Colonic mucosa (tissue), 4 donors: ENCODE data around the gene EFCAB12. TPM values are rescaled to one million over a fixed set of nuclear protein-coding genes. Genes with fewer than 3 reads are reported as not detected.
"Not testable (repeated sequence)": the region's sequence is repeated elsewhere in the genome, so short reads cannot be mapped to it uniquely, and the experiment has no call there.

ENCODE experiments used
- DNase-seq: peaks from one replicate; pipeline ENCODE4 v3.0.0-alpha.2; 2020
- H3K27ac ChIP-seq: fragments of 200-600 bp; one replicate; pipeline ENCODE4 v1.8.0; 2021
- H3K27me3 ChIP-seq: fragments of 200-600 bp; one replicate; pipeline ENCODE4 v1.8.0; 2021
- H3K36me3 ChIP-seq: fragments of 200-600 bp; one replicate; pipeline ENCODE4 v1.8.0; 2021
- H3K4me1 ChIP-seq: fragments of 200-600 bp; one replicate; pipeline ENCODE4 v1.8.0; 2021; ENCODE audit warnings: mild to moderate bottlenecking
- H3K4me3 ChIP-seq: fragments of 200-600 bp; one replicate; pipeline ENCODE4 v1.8.0; 2021
- H3K9ac ChIP-seq, 2 donors: one replicate each; pipeline ENCODE4 v1.7.0; 2013; ENCODE audit warnings: control low read depth in 2 of 2, low read depth in 2 of 2, low read length in 2 of 2
- H3K9me3 ChIP-seq: fragments of 200-600 bp; one replicate; pipeline ENCODE4 v1.8.0; 2021
- CTCF ChIP-seq: fragments of 200-600 bp; IDR thresholded peaks from one replicate; pipeline ENCODE4 v1.8.0; 2022; ENCODE audit warnings: antibody characterized with exemption, mild to moderate bottlenecking
- intact Hi-C: fragments of 100-400 bp; cut with DNase I; formaldehyde crosslinking; loops from one replicate; pipeline ENCODE4 v1.14.1; 2022
- total RNA-seq, 2 donors: library from RNA; stranded (reverse); fragmentation: NEBNext Ultra II Directional in 1 of 2; extraction: Animal tissue kit (Norgen Biotek cat#: 25700) in 1 of 2; gene quantifications; one replicate each; pipeline ENCODE4 v1.2.1, GENCODE V29; 2021
- donor health status: healthy.
- donor health status: DM: no; HTN: no; CAD: no.
- donor health status: DM: no; HTN: no; CAD: no.

The EFCAB12 gene
- total RNA-seq, 2 donors from 2014 or later, result 0.16 to 0.47 TPM

DNA sequence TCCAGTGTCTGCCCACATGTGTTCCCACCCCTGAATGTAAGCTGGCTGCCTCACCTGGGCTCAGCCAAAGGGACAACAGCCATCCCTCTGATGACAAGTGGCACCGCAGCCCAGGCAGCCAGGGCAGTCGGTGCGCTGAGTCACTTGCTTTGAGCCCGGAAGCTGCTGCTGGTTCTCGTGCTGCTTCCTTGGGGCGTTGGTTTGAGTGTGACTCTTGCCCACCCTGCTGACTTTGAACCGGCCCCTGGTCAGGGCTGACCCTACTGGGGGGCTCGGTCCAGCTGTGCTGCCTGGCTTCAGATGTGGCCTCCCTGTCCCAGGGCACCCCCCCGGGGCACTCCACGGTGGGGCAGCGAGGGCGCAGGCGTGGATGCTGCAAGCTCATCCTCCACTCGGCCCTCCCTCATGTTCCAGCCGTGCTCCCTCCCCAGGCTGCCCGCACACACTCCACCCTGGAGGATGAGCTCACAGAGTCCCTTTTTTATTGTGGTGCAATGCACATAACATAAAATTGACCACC lies 62.1 kb downstream of the EFCAB12 start:
- intact Hi-C loops, result no loop called here
- H3K27me3 ChIP-seq, result no peaks in the 10 kb centered on the region
- no peak for DNase-seq
- H3K9ac ChIP-seq, result no peak overlapping the region
- H3K27ac ChIP-seq, result no peak overlapping the region
- H3K4me1 ChIP-seq, result no peaks in the 10 kb centered on the region
- H3K4me3 ChIP-seq, result no peak overlapping the region
- TF ChIP-seq CTCF, result no peak
- no peaks in the 10 kb centered on the region for H3K36me3 ChIP-seq
- no peaks in the 10 kb centered on the region for H3K9me3 ChIP-seq

DNA sequence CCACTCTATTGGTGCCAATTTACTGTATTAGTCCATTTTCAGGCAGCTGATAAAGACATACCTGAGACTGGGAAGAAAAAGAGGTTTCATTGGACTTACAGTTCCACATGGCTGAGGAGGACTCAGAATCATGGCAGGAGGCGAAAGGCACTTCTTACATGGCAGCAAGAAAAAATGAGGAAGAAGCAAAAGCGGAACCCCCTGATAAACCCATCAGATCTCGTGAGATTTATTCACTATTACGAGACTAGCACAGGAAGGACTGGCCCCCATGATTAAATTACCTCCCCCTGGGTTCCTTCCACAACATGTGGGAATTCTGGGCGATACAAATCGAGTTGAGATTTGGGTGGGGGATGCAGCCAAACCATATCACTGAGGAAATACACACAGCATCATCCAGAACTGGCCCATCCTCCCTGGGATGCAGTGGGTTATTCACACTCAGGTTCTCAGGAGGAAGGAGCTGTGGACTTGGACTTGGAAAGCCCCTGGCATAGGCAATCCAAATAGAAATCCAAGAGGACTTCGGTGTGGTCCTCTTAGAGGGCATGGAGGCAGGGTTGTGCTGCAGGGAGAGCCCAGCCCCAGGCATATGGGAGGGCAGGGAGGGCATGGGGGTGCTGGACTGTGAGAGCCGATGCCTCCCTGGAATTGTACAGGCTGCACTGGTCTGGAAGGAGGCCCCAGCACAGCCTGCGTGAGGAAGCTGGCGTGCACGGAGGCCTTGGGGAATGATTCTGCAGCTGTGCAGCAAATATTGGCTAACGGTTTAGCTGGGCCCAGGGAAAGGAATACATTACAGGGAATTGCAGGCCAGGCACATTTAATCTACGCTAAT lies 62.9 kb downstream of the EFCAB12 start:
- no peak for TF ChIP-seq CTCF
- no peak overlapping the region for H3K4me3 ChIP-seq
- no peak for DNase-seq
- H3K27ac ChIP-seq, result no peak overlapping the region
- H3K4me1 ChIP-seq, result no peaks in the 10 kb centered on the region
- no peaks in the 10 kb centered on the region for H3K27me3 ChIP-seq
- H3K9ac ChIP-seq, result no peak overlapping the region
- no peaks in the 10 kb centered on the region for H3K9me3 ChIP-seq
- intact Hi-C loops, result no loop called here
- no peaks in the 10 kb centered on the region for H3K36me3 ChIP-seq

DNA sequence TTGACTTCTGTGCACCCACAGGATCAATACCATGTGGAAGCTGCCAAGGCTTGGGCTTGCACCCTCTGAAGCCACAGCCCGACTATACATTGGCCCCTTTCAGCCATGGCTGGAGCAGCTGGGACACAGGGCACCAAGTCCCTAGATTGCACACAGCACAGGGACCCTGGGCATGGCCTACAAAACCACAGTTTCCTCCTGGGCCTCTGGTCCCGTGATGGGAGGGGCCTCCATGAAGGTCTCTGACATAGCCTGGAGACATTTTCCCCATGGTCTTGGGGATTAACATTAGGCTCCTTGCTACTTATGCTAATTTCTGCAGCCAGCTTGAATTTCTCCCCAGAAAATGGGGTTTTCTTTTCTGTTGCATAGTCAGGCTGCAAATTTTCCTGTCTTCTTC lies 63.6 kb downstream of the EFCAB12 start:
- H3K4me3 ChIP-seq, H3K27ac ChIP-seq, DNase-seq, H3K27me3 ChIP-seq, H3K36me3 ChIP-seq, intact Hi-C loops, H3K9ac ChIP-seq, H3K9me3 ChIP-seq, H3K4me1 ChIP-seq: not testable (repeated sequence)

DNA sequence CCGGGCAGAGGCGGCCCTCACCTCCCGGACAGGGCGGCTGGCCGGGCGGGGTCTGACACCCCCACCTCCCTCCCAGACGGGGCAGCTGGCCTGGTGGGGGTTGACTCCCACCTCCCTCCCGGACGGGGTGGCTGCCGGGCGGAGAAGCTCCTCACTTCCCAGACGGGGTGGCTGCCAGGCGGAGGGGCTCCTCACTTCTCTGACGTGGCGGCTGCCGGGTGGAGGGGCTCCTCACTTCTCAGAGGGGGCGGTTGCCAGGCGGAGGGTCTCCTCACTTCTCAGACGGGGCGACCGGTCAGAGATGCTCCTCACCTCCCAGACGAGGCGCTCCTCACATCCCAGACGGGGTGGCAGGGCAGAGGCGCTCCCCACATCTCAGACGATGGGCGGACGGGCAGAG lies 65.1 kb downstream of the EFCAB12 start:
- intact Hi-C loops, DNase-seq, H3K9ac ChIP-seq, H3K36me3 ChIP-seq, H3K4me3 ChIP-seq, H3K27ac ChIP-seq, H3K27me3 ChIP-seq, H3K4me1 ChIP-seq, H3K9me3 ChIP-seq: not testable (repeated sequence)

DNA sequence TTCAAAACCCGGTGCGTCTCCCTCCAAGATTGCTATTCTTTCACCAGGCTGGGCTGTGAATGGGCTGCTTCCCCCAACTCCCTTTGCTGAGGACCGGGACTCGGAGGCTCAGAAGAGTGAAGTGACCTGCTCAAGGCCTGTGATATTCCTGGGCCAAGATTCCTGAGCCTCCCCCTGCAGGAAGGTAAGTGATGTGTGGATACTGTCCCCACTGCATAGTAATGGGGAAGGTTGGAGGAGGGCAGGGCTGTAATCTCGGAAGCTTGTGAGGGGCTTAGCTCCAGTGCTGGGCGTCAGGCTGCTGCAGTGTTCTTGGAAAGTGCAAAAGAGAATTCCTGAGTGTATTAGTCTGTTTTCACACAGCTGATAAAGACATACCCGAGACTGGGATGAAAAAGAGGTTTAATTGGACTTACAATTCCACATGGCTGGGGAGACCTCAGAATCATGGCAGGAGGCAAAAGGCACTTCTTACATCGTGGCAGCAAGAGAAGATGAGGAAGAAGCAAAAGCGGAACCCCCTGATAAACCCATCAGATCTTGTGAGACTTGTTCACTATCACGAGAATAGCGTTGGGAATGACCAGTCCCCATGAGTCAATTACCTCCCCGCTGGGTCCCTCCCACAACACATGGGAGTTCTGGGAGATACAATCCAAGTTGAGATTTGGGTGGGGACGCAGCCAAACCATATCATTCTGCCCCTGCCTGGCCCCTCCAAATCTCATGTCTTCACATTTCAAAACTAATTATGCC lies 67.6 kb downstream of the EFCAB12 start:
- no peak overlapping the region for H3K4me3 ChIP-seq
- intact Hi-C loops, result no loop called here
- no peak for TF ChIP-seq CTCF
- no peaks in the 10 kb centered on the region for H3K27me3 ChIP-seq
- H3K27ac ChIP-seq, result no peak overlapping the region
- H3K9me3 ChIP-seq, result no peaks in the 10 kb centered on the region
- H3K9ac ChIP-seq, result no peak overlapping the region
- DNase-seq, result no peak
- no peaks in the 10 kb centered on the region for H3K4me1 ChIP-seq
- H3K36me3 ChIP-seq, result no peaks in the 10 kb centered on the region

- Histone ChIP-seq H3K4me3 (no peak overlapping the region), H3K4me1 (no peaks in the 10 kb centered on the region), H3K9me3 (no peaks in the 10 kb centered on the region), H3K36me3 (no peaks in the 10 kb centered on the region), H3K9ac (no peak overlapping the region), H3K27me3 (no peaks in the 10 kb centered on the region), H3K27ac (no peak overlapping the region)
- no peak for TF ChIP-seq CTCF
- DNase-seq, result no peak
- intact Hi-C loops, result no loop called here
Measured at GRCh38 chr3:129360171-129360611, 68.2 kb downstream of the EFCAB12 start.
